ENCODE results near the gene RPL13.

Gene RPL13

DNA sequence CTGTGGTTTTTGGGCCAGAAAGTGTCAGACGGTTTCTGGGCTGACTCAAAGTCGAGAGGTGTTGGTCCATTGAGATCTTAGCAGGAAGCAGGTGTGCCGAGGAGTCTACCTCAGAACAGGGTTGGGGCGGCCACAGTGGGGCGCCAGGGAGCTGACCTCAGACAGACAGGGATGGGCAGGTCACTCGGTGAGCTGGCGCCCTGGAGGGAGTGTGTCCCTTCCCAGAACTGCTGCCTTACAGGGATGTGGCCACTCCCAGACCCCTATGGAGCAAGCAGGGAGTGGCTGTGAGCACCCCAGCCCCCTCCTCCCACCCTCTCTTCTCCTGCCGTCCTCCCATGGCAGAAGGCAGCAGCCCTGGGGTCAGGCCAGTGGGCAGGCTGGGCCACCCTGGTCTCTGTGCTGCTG lies 39.0 kb downstream of the RPL13 start:
- DNase-seq, result no peak

GRCh38 chr16:89599902-89600301 lies 39.4 kb downstream of the RPL13 start:
- no peak for DNase-seq

- DNase-seq, result no peak
These were observed 39.9 kb downstream of the RPL13 start for GRCh38 chr16:89600427-89600826.

- no peak for DNase-seq
These were observed 40.5 kb downstream of the RPL13 start for GRCh38 chr16:89600956-89601355.

DNA sequence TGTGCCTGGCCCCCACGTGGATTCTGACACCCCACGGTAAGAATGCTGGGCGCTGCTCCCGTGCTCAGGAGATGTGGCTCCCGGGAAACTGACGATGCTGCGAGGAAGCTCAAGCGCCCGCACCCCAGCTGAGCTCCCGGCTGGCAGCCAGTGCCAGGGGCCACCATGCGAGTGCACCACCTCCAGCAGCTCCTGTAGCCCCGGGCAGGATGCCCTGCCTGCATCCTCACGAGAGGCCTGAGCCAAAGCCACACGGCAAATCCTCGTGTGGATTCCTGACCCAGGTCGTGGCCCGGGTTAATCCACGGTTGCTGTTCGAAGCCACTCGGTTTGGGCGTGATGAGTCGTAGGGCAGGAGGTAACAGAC lies 41.4 kb downstream of the RPL13 start:
- DNase-seq, result no peak

DNA sequence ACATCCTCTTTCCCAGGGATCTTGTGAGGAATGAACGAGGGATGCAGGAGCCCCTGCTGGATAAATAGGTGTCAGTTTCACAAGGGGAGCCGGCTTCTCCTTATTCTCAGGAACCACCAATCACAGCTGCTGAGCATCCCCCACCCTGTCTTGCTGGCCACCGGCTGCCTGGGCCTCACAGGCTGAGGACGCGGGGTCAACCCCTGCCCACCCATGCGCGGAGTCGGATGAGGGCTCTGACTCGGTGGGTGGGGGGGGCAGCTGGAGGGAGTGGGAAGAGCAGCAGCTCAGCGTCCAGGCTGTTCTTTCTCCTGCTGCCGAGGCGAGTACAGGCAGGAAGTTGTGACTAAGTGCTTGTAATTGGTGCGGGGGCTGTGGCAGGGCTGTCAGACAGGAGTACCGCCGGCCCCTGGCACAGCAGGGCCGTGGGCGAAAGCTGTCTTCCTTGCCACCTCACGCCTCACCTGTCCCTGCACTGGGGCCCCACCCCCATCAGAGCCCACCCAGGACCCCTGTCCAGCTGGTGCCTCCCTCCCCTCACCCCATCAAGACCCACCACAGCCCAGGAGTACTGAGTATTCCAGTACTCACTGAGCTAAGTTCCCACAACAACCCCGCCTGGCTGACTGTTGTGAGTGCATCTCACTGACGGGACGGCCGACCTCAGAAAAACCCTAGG lies 41.9 kb downstream of the RPL13 start:
- peak; percentile 70 for DNase-seq

- DNase-seq, result no peak
These were observed 42.6 kb downstream of the RPL13 start for GRCh38 chr16:89602952-89603590.

DNA sequence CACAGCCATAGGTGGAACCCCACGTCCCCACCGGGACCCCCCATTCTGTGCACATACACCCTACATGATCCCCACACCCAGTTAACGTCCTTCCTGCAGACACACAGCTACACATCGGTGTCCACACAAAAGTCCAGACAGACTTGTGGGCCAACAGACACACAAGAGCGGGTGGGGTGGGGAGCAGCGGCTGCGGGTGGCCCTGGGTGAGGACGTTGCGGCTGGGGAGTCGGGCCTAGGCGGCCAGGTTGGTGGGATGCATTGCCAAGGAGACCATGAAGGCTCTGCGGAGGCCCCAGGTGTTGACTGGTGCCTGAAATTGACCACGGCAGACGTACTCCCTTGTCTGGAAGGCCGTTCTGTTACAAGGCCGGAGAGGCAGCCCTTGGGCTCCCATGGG lies 44.3 kb downstream of the RPL13 start:
- no peak for DNase-seq

DNA sequence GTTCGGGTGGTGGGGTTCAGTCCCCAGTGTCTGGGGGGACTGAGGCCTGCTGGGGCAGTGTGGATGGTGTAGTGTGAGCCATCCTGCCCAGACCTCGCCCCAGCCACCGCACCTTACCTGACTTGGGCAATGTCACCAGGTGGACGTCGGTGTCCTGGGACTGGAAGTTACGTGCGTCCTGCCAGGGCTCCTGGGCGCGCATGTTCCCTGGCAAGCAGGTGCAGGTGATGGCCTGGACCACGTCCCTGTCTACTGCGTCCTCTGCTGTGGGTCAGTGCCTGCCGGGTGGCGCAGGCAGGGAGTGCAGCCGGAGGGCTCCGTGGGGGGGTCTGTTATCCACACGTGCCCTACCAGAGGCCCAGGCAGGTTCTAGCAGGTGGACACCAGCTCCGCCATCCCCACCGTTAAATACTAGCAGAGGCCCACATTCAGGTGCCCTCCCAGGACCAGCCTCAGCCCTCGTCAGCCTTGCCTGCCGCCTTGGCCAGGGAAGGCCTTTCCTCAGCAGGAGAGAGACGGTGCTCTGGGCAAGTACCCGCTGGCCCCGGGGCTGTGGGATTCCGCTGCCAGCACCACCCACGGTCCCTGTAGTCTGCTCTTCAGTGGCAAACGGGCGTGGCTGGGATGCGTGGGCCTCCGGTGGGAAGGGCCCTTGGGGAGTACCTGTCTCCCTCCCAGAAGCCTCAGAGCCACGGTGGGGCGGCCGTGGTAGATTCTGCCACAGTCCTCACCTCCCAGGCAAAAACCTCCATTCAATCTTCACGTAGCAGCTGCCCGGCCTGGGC lies 44.9 kb downstream of the RPL13 start:
- no peak for DNase-seq

DNA sequence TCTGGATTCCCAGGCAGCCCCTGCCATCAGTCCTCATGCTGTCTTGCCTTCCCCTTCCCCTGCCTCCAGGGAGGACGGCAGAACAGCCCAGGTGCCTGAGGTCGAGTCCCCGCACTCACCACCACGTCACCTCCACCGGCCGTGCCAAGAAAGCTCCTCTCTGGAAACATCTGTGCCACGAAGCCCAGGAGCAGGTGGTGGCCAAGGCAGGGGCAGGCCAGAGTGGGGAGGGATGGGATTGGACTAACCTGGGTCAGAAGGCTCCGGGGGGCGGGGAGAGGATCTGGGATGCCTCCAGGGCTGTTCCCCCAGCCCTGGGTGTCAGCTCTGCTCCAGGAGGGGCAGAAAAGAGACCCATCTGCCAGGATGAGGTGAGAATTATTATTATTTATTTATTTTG lies 45.5 kb downstream of the RPL13 start:
- DNase-seq, result no peak

DNA sequence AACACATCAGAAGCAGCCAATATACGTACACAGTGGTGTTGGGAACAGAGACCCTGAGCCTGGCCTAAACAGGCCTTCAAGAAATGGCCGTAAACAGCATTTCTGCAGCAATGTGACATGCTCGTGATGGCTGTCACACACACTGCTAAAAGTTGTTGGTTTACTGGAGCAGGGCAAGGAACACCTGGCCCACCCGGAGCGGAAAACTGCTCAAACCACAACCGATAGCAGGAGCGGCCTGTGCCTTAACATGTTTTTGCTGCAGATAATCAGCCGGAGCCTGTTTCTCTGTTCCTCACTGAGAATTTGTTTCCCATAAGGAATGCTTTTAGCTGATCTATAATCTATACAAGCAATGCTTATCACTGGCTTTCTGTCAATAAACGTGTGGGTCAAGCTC lies 47.0 kb downstream of the RPL13 start:
- no peak for DNase-seq

- DNase-seq, result no peak
These were observed 47.7 kb downstream of the RPL13 start for GRCh38 chr16:89607937-89608740.

DNA sequence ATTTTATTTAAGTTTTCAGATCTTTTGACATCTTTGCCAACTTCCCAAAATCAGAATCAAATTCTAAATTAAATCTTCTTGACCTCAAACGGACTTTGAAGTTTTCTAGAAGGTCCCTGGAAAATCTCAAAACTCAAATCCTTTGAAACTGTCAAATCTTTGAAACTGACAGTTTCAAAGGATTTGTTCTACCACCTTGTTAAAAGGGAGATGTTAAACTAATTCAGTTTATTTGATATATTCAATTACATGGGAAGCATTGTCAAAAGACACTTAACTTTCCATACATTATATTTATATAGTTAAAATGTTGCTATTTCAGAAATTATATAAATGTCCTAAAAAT lies 49.6 kb downstream of the RPL13 start:
- no peak for DNase-seq

- no peak for DNase-seq
These were observed 52.1 kb downstream of the RPL13 start for GRCh38 chr16:89612415-89613166.

- no peak for DNase-seq
These were observed 52.9 kb downstream of the RPL13 start, which contains the start of gene DPEP1 for GRCh38 chr16:89613231-89613953. Gene DPEP1, plus strand, starts transcription at chr16:89613642. Its CDS starts 16,769 bp downstream, at chr16:89630411.

DNA sequence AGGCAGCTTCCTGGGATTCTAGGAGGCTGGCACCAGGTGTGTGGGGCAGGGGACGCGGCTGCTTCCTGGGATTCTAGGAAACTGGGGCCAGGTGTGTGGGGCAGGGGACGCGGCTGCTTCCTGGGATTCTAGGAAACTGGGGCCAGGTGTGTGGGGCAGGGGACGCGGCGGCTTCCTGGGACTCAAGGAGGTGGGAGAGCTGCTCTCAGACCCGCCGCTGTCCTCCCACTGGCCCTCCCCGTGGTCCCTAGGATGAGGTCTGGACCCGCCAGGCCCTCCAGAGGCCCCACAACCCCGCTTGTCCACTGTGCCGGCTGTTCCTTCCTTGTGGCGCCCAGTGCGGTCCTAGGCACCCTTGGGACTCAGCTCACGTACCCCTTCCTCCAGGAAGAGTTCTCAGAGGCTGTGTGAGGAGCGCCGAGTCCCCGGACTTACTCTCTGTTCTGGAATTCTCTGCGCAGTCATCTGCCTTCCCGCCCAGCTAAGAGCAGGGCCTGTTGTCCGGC lies 53.5 kb downstream of the RPL13 start:
- no peak for DNase-seq

All from stimulated activated naive CD4-positive, alpha-beta T cell treated with Interleukin-2 at 50 U/mL for 16 hours (primary cell).